ENCODE data around the gene FAF2.

FAF2 gene

GRCh38 chr5:176533390-176533789 is 85.2 kb downstream of the FAF2 start:
- TF ChIP-seq CTCF (IDR thresholded peaks at IDR 0.05; ENCODE audit: low read length, missing control alignments): no peak
- no peak for DNase-seq (ENCODE audit: low read depth)
- H3K4me3 ChIP-seq (replicated peaks; ENCODE audit: low read depth, low read length): no peak overlapping the region

GRCh38 chr5:176533894-176534611 is 85.9 kb downstream of the FAF2 start:
- DNase-seq (ENCODE audit: low read depth): no peak
- H3K4me3 ChIP-seq (replicated peaks; ENCODE audit: low read depth, low read length): no peak overlapping the region
- no peak for TF ChIP-seq CTCF (IDR thresholded peaks at IDR 0.05; ENCODE audit: low read length, missing control alignments)

DNA sequence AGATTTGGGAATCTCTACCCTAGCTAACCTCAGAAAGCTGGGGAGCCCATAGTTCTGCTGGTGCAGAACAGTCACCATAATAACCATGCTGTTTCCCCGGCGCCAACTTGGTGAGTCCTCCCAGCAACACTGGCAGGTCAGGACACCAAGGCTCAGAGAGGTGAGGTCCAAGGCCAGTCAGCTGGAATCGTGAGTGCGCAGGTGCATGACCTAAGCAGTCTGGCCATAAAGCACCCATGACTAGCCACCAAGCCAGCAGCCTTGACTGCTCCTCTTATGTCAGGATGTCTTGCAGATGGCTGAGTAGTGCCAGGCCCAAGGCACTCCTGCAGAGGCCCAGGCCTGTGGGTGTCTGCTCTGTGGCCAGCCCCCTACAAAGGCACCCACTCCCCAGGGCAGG is 86.5 kb downstream of the FAF2 start:
- H3K4me3 ChIP-seq (replicated peaks; ENCODE audit: low read depth, low read length): no peak overlapping the region
- DNase-seq (ENCODE audit: low read depth): no peak
- no peak for TF ChIP-seq CTCF (IDR thresholded peaks at IDR 0.05; ENCODE audit: low read length, missing control alignments)

GRCh38 chr5:176535101-176535663 is 87.0 kb downstream of the FAF2 start:
- peak overlapping the region; percentile 99 for H3K4me3 ChIP-seq (replicated peaks; ENCODE audit: low read depth, low read length)
- TF ChIP-seq CTCF (IDR thresholded peaks at IDR 0.05; ENCODE audit: low read length, missing control alignments): no peak
- no peak for DNase-seq (ENCODE audit: low read depth)

GRCh38 chr5:176535664-176536131 is 87.5 kb downstream of the FAF2 start:
- peak overlapping the region; percentile 99 for H3K4me3 ChIP-seq (replicated peaks; ENCODE audit: low read depth, low read length)
- no peak for DNase-seq (ENCODE audit: low read depth)
- no peak for TF ChIP-seq CTCF (IDR thresholded peaks at IDR 0.05; ENCODE audit: low read length, missing control alignments)

DNA sequence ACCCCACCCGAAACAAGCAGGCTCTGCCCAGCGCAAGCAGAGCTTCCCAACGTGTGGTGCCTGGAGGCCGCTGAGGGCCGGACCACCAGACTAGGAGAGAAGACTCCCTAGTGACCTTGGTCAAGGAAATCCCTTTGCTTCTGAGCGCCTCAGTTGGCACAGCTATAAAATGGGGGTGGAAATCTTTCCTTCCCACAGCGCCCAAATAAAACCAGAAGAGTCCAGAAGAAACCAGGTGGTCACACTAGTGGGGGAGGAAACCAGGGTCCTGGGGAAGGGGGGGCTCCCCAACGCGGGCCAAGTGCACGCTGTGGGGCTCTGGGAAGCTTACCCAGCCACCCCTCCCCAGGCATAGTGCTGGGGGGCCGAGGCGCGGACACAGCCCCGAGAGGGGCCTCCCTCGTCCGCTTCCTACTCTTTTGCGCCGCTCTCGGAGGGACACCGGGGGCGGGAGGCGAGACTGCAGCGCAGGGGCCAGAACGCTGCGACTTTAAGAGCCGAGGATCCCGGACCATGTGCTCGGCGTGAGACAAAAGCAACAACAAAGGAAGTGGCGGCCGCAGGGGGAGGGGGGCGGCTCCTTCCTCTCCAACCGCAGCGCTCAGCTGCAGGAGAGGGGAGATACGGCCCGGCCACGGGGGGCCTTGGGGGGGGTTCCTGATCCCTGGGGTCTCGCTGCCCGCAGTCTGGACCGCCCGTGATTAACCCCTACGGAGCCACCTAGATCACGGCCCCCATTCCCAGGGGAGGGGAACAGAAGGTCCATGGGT is 88.1 kb downstream of the FAF2 start:
- DNase-seq (ENCODE audit: low read depth): peak; percentile 79
- H3K4me3 ChIP-seq (replicated peaks; ENCODE audit: low read depth, low read length): peak overlapping the region; percentile 99
- TF ChIP-seq CTCF (IDR thresholded peaks at IDR 0.05; ENCODE audit: low read length, missing control alignments): no peak

All from fibroblast of pulmonary artery (primary cell).